GM19238 (cell line): Measurements from ENCODE around the gene PDE3B.
"Not testable (repeated sequence)": the region's sequence is repeated elsewhere in the genome, so short reads cannot be mapped to it uniquely, and the experiment has no call there.

Source experiments
- DNase-seq: peaks from one replicate; pipeline ENCODE4 v3.0.0; 2011; ENCODE audit warnings: low spot score; ENCODE audit not compliant: insufficient read length

Gene PDE3B

DNA sequence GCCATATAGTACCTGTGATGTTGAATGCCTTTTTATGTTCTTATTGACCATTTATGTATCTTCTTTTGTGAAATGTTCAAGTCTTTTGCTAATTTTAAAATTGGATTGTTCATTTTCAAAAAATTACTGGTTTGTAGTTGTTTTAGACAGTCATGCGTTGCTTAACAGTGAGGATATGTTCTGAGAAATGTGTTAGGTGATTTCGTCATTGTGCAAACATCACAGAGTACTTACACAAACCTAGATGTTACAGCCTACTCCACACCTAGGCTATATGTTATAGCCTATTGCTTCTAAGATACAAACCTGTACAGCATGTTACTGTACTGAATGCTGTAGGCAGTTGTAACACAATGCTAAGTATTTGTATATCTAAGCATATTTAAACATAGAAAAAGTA, 32.5 kb downstream of the PDE3B start:
- DNase-seq = no peak

DNA sequence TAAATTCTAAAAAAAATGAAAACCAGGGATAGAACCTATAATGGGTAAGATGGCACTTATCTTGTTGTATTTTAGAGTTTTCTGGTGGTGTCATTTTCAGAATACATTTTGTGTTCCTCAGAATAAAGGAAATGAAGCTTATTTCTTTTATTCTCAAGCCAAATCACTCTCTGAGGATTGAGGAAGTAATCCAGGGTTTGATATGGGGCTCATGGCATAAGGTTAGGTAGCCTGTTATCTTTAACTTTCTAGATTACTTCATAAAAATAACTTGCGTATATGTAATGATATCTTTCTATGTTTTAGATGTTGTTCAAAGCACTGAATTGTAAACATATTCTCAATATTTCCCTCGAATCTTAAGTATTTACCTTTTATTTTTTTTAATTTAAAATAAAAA, 33.5 kb downstream of the PDE3B start:
- DNase-seq = no peak

DNA sequence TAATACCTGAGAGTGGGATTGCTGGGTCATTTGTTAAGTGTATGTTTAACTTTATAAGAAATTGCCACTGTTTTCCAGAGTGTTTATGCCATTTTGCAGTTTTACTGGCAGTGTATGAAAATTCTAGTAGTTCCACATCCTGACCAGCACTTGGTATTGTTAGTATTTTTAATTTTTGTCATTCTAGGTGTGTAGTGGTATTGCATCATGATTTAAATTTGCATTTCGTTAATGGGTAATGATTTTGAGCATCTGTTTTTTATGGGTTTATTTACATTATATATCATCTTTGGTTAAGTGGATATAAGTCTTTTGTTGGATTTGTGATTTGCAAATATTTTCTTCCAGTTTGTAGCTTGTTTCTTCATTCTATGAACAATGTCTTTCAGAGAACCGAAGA, 34.7 kb downstream of the PDE3B start:
- DNase-seq = no peak

DNA sequence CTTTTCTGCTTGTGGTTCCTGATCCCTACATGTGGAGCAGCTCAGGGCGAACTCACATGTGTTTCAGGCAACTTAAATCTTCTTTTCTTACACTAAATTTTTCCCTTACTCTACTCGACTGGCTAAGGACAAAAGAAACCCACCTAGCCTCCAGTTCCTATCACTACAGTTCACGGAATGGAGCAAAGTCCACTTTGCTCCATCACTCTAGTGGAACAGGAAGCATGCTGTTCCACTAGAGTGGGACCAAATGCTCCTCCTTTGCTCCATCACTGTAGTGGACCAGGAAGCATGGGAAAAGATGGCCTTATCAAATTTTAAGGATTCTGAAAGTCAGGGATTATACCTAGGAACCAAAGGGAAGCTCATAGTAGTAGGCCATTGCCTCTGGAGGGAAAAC, 36.1 kb downstream of the PDE3B start:
- no peak for DNase-seq

DNA sequence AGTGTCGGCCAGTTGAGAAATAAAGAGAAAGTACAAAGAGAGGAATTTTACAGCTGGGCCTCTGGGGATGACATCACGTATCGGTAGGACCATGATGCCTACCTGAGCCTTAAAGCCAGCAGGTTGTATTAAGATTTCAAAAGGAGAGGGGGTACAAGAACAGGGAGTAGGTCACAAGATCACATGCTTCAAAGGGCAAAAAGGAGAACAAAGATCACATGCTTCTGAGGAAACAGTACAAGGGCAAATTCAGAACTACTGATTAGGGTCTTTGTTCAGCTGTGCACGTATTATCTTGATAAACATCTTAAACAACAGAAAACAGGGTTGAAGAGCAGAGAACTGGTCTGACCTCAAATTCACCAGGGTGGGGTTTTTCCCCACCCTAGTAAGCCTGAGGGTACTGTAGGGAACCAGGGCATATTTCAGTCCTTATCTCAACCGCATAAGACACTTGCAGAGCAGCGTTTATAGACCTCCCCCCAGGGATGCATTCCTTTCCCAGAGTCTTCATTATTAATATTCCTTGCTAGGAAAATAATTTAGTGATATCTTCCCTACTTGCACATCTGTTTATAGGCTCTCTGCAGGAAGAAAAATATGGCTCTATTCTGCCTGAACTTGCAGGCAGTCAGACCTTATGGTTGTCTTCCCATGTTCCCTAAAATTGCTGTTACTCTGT, 40.8 kb downstream of the PDE3B start:
- DNase-seq = not testable (repeated sequence)

DNA sequence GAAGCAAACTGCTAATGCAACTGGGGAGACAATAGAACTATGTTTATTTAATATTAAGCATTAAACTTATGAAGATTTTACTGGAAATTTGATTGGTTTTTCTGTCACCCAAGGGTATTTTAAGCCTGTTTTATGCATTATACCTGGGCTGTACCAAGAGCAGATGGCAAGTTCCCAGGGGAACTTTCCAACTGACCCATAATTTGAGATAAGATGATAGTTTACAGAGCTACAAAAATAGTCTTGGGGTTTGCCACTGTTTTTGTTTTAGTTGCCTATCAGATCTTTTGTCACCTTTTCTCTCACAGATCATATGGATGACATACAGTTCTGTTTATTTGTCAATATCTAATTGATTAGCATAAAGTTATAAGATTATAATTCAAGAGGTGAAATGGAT, 43.9 kb downstream of the PDE3B start:
- no peak for DNase-seq

DNA sequence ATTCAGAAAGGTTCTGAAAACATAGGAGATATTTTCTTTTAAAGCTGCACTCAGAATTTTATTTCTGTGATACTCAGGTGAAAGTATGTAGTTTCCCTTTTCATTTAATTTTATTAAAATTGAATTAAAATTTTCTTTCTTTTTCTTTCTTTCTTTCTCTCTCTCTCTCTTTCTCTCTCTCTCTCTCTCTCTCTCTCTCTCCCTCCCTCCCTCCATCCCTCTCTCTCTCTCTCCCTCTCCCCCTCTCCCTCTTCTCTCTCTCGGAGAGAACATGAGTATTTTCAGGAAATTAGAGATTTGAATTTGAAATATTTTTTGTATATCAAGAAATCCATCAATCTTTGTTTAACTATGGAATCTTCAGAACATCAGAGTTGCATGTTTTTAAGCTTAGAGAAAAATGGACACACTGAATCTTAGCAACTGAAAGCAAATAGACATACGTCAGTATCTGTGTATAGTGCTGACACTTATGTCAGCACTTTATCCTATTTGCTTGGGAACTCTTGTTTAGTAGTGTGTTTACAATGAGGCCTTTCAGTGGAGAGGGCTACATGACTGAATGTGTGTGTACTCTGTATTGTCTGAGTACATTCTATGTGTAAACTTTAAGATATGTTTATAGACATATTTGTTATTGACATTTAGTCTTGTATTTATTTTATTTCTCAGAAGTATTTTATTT, 44.5 kb downstream of the PDE3B start:
- DNase-seq = no peak

DNA sequence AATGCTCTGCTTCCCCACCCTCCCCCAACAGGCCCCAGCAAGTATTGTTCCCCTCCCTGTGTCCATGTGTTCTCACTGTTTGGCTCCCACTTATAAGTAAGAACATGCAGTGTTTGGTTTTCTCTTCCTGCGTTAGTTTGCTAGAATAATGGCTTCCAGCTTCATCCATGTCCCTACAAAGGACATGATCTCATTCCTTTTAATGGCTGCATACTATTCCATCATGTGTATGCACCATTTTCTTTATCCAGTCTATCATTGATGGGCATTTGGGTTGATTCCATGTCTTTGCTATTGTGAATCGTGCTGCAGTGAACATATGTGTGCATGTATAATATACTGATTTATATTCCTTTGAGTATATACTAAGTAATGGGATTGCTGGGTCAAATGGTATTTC, 52.1 kb downstream of the PDE3B start:
- not testable (repeated sequence) for DNase-seq

DNA sequence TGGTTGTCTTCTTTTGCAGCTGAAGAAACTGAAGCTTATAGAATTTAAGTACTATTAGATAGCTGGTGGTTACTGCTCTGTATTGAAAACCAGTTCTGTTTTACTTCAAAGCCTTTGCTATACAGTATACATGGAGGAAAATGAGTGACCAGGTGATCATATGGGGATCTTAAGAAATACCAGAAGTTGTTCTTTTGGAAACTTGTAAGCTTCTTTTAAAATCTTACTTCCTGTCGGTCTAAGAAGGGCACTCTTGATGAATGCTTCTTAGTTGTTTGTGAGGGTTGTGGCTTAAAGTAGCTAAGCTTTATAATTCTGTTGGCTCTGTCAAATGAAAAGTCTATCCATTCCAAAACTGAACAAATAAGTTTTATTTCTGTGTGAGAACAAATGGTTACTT, 55.2 kb downstream of the PDE3B start:
- DNase-seq = no peak

DNA sequence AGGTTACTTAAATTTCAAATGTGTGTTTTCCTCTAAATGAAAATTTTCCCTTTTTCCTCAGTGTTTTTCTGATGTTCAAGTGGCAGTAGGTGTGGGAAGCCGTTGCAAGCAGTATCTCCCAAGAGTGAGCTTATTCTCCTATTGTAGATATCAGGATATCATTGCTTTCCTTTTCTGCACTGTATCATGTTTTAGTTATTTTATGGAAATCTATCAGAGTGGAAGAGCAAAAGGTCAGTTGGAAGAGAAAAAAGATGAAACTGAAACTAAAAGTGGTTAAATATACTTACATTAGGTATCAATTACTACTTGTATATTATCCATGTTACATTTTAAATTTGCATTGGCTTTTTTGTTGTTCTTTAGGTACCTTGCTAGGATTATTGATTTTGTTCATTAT, 57.0 kb downstream of the PDE3B start:
- DNase-seq = no peak

DNA sequence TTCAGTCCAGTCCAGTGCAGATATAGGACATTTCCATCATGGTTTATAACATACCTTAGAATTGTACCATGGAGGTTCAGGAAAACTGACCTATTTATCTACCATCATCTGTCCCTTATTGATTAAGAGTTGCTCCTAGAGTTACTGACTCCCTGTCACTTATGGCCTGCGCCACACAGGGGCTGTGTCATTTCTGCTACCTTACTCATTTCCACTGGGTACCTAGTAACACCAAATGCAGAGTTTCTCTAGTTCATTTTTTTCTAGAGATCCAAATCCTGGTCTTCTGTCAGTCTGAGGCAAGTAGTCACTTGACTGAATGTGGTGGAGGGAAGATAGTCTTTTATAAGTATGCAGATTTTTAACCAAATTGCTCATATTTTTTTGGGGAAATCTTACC, 59.2 kb downstream of the PDE3B start:
- no peak for DNase-seq

DNA sequence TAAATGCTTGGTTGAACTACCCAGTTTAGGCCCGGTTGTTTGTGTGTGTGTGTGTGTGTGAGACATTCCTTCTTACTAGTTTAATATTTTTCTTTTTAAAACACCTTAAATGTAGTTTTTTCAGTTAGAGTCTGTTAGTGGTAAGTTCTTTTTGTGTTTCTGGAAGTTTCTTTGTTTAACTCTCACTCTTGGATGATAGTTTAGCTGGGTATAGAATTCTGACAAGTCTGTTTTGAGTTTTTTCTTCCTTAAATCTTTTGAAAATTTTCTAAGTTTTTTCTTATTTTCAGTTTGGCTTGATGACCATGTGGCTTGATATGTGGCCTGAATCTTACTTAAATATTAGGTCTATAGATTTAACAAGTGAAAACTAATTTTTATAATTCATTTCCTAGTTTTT, 60.1 kb downstream of the PDE3B start:
- DNase-seq = no peak

DNA sequence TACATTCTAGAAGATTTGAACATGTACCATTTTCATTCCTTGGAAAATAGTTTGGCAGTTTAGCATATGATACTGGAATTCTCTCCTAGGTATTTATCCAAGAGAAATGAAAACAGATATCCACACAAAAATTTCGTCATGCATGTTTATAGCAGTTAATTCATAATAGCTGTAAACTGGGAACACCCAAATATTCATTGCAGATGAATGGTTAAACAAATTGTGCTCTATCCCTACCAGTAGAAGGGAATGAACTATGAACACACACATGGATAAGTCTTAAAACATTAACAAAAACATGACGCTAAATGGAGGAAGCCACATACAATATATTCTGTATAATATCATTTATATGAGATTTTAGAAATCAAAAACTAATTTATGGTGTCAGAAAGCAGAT, 61.5 kb downstream of the PDE3B start:
- DNase-seq = no peak

DNA sequence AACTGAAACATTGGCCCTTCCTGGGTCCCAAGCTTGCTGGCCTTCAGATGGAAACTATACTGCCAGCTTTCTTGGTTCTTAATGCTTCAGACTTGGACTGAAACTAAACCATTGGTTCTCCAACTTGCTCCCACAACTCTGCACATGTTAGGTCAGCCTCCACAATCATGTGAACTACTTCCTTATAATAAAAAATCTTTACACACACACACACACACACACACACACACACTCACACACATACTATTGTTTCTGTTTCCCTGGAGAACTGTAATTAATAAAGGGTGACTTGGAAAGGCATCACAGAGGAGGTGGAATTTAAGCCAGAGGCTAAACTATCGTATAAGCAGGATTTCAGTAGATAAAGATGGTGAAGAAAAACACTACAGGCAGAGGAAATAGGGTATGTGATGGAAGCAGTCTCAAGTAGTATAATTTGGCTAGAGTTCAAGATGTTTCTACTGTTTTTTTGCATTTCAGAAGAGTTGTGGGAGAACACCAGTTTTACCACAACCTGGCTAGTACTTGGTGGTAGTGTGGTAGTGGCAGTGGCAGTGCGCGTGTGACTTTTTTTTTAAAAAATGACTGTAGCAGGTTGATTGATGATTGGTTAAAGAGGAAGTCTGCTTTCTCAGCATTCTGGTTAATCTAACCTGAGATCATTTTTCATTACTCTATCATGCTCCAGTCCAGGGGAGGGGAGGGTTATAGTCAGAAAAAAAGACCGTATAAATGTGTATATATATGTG, 70.1 kb downstream of the PDE3B start:
- DNase-seq = no peak

DNA sequence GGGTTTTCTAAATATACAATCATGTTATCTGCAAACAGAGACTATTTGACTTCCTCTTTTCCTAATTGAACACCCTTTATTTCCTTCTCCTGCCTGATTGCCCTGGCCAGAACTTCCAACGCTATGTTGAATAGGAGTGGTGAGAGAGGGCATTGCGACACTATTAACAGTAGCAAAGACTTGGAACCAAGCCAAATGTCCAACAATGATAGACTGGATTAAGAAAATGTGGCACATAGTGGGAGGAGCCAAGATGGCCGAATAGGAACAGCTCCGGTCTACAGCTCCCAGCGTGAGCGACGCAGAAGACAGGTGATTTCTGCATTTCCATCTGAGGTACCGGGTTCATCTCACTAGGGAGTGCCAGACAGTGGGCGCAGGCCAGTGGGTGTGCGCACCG, 72.1 kb downstream of the PDE3B start:
- DNase-seq = not testable (repeated sequence)

DNA sequence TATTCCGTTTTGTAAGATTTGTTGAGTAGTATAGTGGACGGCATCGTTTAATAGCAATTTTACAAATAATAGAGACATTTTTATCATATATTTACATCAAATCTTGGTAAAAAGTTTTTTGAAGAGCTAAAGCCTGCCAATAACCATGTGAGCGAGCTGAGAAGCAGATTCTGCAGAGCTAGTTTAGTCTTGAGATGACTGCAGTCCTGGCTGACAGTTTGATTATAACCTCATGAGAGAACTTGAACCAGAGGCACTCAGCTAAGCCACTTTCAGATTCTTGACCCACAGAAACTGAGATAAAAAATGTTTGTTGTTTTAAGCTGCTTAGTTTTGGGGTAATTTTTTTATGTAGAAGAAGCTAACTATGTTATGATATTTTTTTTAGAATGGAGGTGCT, 78.9 kb downstream of the PDE3B start:
- no peak for DNase-seq

DNA sequence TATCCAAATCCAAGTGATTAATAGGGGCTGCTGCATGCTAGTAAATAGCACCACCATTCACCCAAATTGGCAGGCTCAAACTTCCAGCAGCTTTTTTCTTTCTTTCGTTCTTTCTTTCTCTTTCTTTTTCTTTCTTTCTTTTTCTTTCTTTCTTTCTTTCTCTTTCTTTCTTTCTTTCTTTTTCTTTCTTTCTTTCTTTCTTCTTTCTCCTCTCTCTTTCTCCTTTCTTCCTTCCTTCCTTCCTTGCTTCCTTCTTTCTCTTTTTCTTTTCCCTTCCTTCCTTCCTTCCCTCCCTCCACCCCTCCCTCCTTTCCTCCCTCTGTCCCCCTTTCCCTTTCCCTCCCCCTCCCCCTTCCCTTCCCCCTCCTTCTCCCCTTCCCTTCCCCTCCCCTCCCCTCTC, 81.5 kb downstream of the PDE3B start:
- no peak for DNase-seq

DNA sequence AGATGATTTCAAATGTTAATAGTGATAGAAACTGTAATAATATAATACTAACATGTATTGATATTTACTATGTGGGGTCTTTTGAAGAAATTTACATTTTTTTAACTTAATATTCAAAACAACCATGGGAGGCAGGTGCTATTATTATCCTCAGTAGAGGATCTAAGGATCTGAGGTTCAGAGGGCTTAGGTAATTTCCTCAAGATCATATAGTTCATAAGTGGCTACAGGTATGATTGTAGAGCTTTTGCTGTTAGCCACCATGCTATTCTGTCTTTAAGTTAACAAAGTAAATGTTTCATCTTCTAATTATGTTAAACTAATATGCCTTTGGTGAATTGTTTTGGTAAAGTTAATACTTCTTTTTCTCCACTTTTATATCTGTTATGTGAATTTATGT, 83.6 kb downstream of the PDE3B start:
- no peak for DNase-seq

DNA sequence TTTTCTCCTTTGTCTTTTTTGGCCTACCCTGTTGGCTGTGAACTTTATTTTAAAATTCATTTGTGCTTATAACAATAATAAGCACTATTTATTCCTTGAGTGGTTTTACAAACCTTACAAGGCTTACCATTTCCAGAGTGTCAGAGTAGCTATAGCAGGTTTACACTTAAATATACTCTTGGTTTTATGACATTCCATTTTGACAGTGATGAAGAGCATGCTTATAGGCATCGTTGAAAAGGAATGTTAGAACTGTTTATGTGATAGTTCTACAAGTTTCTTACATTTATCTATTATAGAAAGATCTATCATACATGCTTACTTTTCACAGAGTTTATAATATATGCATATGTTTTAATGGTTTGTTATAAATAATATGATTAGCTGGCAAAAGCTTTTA, 84.1 kb downstream of the PDE3B start:
- no peak for DNase-seq

DNA sequence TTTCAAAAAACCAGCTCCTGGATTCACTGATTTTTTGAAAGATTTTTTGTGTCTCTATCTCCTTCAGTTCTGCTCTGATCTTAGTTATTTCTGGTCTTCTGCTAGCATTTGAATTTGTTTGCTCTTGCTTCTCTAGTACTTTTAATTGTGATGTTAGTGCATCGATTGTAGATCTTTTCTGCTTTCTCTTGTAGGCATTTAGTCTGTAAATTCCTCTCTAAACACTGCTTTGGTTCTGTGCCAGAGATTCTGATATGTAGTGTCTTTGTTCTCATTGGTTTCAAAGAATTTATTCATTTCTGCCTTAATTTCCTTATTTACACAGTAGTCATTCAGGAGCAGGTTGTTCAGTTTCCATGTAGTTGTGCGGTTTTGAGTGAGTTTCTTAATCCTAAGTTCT, 96.9 kb downstream of the PDE3B start:
- DNase-seq = not testable (repeated sequence)

DNA sequence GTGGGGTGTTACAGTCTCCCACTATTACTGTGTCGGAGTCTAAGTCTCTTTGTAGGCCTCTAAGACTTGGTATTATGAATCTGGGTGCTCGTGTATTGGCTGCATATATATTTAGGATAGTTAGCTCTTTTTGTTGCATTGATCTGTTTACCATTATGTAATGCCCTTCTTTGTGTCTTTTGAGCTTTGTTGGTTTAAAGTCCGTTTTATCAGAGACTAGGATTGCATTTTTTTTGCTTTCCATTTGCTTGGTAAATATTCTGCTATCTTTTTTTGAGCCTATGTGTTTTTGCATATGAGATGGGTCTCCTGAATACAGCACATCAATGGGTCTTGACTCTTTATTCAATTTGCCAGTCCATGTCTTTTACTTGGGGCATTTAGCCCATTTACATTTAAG, 97.6 kb downstream of the PDE3B start:
- no peak for DNase-seq

DNA sequence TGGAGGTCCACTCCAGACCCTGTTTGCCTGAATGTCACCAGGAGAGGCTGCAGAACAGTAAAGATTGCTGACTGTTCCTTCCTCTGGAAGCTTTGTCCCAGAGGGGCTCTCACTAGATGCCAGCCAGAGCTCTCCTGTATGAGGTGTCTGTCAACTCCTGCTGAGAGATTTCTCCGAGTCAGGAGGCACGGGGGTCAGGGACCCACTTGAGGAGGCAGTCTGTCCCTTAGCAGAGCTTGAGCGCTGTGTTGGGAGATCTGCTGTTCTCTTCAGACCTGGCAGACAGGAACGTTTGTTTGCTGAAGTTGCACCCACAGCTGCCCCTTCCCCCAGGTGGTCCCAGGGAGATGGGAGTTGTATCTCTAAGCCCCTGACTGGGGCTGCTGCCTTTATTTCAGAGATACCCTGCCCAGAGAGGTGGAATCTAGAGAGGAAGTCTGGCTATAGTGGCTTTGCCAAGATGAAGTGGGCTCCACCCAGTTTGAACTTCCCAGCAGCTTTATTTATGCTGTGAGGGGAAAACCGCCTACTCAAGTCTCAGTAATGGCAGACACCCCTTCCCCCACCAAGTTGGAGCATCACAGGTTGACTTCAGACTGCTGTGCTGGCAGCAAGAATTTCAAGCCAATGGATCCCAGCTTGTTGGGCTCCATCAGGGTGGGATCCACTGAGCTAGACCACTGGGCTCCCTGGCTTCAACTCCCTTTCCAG, 99.4 kb downstream of the PDE3B start:
- DNase-seq = no peak
